Testis (tissue), 3 donors: Measurements from ENCODE around the gene SLC25A11. TPM values are rescaled to one million over a fixed set of nuclear protein-coding genes. Genes with fewer than 3 reads are reported as not detected.

Experiments used
- DNase-seq: peaks from one replicate; pipeline ENCODE4 v3.0.0-alpha.2; 2019
- H3K27ac ChIP-seq, 2 donors: fragments of 200-600 bp; sonication (generic); one replicate each; pipeline ENCODE4 v1.5.1; 2019
- H3K27me3 ChIP-seq: fragments of 200-600 bp; sonication (generic); one replicate; pipeline ENCODE4 v1.5.1; 2019
- H3K36me3 ChIP-seq: fragments of 200-600 bp; sonication (generic); one replicate; pipeline ENCODE4 v1.5.1; 2017; ENCODE audit warnings: low read depth; ENCODE audit errors: missing control alignments
- H3K4me1 ChIP-seq: fragments of 200-600 bp; sonication (generic); one replicate; pipeline ENCODE4 v1.5.1; 2019
- H3K4me3 ChIP-seq, 2 donors: fragments of 200-600 bp; sonication (generic); one replicate each; pipeline ENCODE4 v1.5.1; 2017 to 2019
- H3K9me3 ChIP-seq: fragments of 200-600 bp; sonication (generic); one replicate; pipeline ENCODE4 v1.5.1; 2017
- POLR2A ChIP-seq: fragments of 450-650 bp; IDR thresholded peaks from one replicate; pipeline ENCODE4 v1.6.1; 2017; ENCODE audit warnings: antibody characterized with exemption, mild to moderate bottlenecking, moderate library complexity
- WGBS, 2 donors: methylation state at CpG; one replicate each; pipeline ENCODE4 v1.1.5; 2018; 5-methylcytosine and 5-hydroxymethylcytosine counted together
- intact Hi-C: fragments of 100-400 bp; cut with DNase I; formaldehyde crosslinking; loops from one replicate; pipeline ENCODE4 v1.15.1; 2023; ENCODE audit warnings: low total_unique reads
- polyA plus RNA-seq: library from polyadenylated mRNA; stranded (reverse); fragments of 350-450 nt; fragmentation: Illumina TruSeq; extraction: RNeasy Lipid Tissue Mini Kit (QIAGEN cat#74804); gene quantifications from one replicate; pipeline ENCODE4 v1.2.3, GENCODE V29; 2014; ENCODE audit warnings: low read depth, low replicate concordance; ENCODE audit not compliant: insufficient read depth
- total RNA-seq, 2 donors: library from RNA; depleted of rRNA; stranded (reverse); fragments of >200 nt; gene quantifications; one replicate each; pipeline ENCODE4 v1.2.3, GENCODE V29; 2016
- TF ChIP-seq, protein P1 (sequence below), 3 experiments: fragments of 450-650 bp in 2 of 3; fragments of 200-600 bp in 1 of 3; sonication (generic) in 1 of 3; IDR thresholded peaks; one replicate each; pipeline ENCODE4 v1.5.1; 2016 to 2019; ENCODE audit warnings: antibody characterized with exemption in 3 of 3, mild to moderate bottlenecking in 2 of 3, moderate library complexity in 1 of 3

SLC25A11 gene
- total and polyA plus RNA-seq, 3 donors from 2014 or later: 23.7 to 25.9 (median 24.3) TPM

DNA sequence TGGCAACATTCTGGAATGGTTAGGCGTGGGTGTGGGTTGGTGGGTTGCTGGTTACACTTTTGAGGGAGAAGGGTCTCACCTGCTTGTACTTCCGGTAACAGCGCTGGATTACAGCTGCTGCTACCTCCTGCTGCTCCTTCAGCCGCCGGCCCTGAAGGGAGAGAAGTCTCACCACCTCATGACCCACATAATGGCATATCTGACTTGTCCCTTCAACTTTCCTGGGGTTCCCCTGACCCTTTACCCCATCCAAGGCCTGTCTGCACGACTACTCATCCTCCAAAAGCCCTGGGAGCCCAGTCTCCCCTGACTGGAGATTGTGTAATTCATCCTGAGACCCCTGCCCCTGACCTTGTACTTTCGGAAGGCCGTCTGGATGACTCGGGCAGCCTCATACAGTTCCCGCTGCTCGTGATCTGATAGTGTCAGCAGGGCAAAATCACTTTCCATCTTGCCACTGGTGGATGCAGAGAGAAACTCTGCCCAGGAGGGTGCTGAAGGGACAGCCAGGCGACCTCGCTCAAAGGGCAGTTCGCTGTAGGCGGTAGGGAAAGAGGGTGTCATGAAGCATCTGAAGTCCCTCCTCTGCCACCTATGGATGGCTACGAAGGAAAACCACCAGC is 29.8 kb upstream of the SLC25A11 start:
- H3K4me1 ChIP-seq: peaks cover 22% of the 10 kb centered on the region
- H3K36me3 ChIP-seq: no peaks in the 10 kb centered on the region

DNA sequence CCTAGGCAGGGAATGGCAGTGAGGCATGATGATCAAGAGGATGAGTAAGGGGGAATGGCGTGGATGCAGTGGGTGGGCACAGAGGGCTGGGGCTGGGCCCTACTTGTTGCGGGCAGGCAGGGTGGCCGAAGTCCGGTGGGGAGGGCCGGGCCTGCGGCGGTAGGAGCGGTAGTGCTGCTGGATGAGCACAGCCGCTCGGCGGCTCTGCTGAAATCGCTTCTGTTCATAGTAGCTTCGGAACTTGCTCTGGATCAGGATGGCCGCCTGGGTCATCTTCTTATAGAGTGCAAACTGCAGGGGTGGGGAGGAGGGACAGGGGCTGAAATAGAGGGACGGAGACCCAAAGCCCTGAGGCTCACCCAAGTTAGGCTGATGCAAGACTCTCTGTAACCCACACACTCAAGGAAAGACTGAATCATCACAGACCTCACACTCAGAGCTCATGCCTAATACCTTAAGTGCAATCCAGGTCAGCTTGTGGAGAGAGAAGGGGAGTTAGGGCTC is 29.3 kb upstream of the SLC25A11 start:
- intact Hi-C loops: no loop called here
- DNase-seq: no peak

More for the DNA sequence above, 29.8 kb upstream of the SLC25A11 start:
- no peak overlapping the region for H3K4me3 ChIP-seq
- H3K9me3 ChIP-seq: no peaks in the 10 kb centered on the region
- no peaks in the 10 kb centered on the region for H3K27me3 ChIP-seq
- TF ChIP-seq, protein P1, sequence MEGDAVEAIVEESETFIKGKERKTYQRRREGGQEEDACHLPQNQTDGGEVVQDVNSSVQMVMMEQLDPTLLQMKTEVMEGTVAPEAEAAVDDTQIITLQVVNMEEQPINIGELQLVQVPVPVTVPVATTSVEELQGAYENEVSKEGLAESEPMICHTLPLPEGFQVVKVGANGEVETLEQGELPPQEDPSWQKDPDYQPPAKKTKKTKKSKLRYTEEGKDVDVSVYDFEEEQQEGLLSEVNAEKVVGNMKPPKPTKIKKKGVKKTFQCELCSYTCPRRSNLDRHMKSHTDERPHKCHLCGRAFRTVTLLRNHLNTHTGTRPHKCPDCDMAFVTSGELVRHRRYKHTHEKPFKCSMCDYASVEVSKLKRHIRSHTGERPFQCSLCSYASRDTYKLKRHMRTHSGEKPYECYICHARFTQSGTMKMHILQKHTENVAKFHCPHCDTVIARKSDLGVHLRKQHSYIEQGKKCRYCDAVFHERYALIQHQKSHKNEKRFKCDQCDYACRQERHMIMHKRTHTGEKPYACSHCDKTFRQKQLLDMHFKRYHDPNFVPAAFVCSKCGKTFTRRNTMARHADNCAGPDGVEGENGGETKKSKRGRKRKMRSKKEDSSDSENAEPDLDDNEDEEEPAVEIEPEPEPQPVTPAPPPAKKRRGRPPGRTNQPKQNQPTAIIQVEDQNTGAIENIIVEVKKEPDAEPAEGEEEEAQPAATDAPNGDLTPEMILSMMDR (IDR thresholded peaks at IDR 0.05): no peak
- TF ChIP-seq POLR2A: no peak
- WGBS, 2 donors: 68 to 70% methylated on average over 15 to 16 of the region's 16 CpGs
- no peak for DNase-seq
- intact Hi-C loops: no loop called here
- peak overlapping the region in 1 of 2 donors; percentile 97 for H3K27ac ChIP-seq

DNA sequence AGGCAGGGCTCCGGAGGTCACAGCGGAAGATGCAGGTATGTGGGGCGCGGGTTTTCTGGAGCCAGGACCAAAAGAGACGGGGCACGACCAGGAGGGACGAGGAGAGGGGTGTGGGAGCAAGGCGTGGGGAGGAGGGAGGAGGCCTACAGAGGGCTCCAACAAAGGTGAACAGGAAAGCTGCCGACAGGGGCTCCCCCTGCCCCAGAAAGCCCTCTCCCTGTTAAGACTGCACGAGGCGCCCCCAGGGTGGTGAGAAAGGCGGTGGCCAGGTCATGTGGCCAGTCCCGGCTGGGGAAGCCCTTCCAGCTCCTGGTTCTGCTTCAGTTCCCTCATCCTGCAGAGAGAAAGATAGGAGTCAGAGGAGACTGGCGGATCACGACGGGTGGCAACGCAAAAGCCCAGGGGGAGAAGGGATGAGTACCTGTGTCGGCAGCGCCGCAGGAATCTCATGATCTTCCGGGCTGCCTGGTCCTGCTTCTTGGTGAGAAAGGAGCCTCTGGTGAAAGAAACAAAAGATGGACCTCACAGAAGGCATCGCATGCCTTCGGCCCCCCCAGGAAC is 28.7 kb upstream of the SLC25A11 start:
- intact Hi-C loops: no loop called here
- TF ChIP-seq, protein P1 (IDR thresholded peaks at IDR 0.05): no peak
- no peak for TF ChIP-seq POLR2A
- peaks cover 22% of the 10 kb centered on the region for H3K4me1 ChIP-seq
- no peaks in the 10 kb centered on the region for H3K36me3 ChIP-seq
- 16 to 23% methylated on average over 22 to 23 of the region's 23 CpGs for WGBS, 2 donors
- no peaks in the 10 kb centered on the region for H3K27me3 ChIP-seq
- peak overlapping the region; percentile 67 to 76 for H3K4me3 ChIP-seq
- H3K27ac ChIP-seq: peak overlapping the region; percentile 87 to 97
- peak; percentile 45 for DNase-seq
- no peaks in the 10 kb centered on the region for H3K9me3 ChIP-seq

More for the DNA sequence above, 29.3 kb upstream of the SLC25A11 start:
- H3K27ac ChIP-seq: peak overlapping the region in 1 of 2 donors; percentile 97
- H3K4me3 ChIP-seq: no peak overlapping the region
- no peaks in the 10 kb centered on the region for H3K27me3 ChIP-seq
- no peaks in the 10 kb centered on the region for H3K9me3 ChIP-seq
- no peaks in the 10 kb centered on the region for H3K36me3 ChIP-seq
- peaks cover 22% of the 10 kb centered on the region for H3K4me1 ChIP-seq
- TF ChIP-seq, protein P1 (IDR thresholded peaks at IDR 0.05): no peak
- 40 to 60% methylated on average over 15 of the region's 15 CpGs for WGBS, 2 donors

DNA sequence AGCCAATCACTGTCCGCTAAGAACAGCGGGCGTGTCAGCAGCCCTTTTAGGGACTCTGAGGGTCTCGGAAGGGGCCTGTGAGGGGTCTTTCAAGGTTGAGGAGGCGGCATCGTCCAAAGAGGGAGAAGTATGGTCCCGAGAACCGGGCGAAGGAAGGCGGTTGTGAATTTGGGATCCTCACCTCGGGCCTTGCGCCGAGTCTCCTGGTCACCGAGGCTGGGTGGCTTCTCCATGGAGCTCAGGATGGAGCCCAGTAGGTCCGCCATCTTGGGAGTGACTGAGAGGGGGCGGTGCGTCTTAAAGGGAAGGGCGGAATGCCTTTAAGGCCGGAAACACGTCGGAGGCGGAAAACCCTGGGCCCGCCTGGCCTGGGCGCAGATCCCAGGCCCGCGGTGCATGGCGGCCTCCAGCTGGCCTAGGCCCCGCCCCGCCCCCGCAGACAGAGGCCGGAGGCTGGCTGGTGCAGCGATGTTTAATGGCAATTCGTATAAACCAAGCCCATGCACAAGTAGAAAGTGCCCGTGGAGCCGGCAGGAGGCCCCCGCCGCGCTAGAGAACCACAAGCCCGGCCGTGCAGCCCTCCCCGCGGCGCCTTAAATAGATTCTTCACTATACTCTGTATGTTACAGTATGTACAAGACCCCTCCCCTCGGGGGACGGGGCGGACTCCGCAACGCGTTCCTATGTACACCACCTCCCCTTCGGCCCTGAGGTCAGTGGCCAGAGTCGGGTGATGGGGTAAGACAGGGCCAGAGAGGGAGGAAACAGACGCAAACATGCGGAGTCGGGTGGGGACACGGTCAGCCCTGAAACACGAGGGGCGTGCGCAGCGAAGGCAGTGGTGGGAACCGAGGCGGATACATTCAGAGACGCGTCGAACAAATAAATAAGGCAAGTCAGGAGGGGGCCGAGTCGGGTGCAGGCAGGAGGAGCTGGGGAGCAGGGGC is 28.0 kb upstream of the SLC25A11 start, which contains the start of gene SPAG7:
TSS of gene SPAG7 (minus strand) at position 279 of the 947 bp plus-strand sequence. CDS start at position 266, 13 bp downstream.
- Histone ChIP-seq H3K36me3 (no peaks in the 10 kb centered on the region), H3K27ac (peak within 1 kb of the TSS; percentile 87 to 97), H3K4me1 (peaks cover 22% of the 10 kb centered on the region), H3K9me3 (no peaks in the 10 kb centered on the region), H3K4me3 (peak within 1 kb of the TSS; percentile 67 to 76), H3K27me3 (no peaks in the 10 kb centered on the region)
- peak; percentile 96 for DNase-seq
- intact Hi-C loops: no loop called here
- 0 to 1% methylated on average over 28 to 66 of the region's 66 CpGs for WGBS, 2 donors
- peak; percentile 23 for TF ChIP-seq POLR2A
- TF ChIP-seq, protein P1 (IDR thresholded peaks at IDR 0.05): peak in 2 of 3 experiments; percentile 5 to 18
